Naive thymus-derived CD8-positive, alpha-beta T cell (primary cell): ENCODE results near the gene TMPRSS11E. TPM values are rescaled to one million over a fixed set of nuclear protein-coding genes. Genes with fewer than 3 reads are reported as not detected.
A peak's percentile ranks its signal among the peaks of the same experiment; 100 is the strongest.

ENCODE experiments used
- ATAC-seq, 2 donors: fragments of 150-1000 bp; cut with Tn5 transposase in 1 of 2; sonication (Bioruptor Pico), chemical (Tn5 transposase) in 1 of 2; 1 replicate in 1 of 2; 2 replicates in 1 of 2; pipeline ENCODE4 v1.10.0; 2021; ENCODE audit warnings: mild to moderate bottlenecking in 2 of 2, moderate library complexity in 2 of 2
- POLR2A ChIA-PET: fragments of 350-600 bp; sonication (Branson Sonifier 250); formaldehyde crosslinking; loops from one replicate; lab custom pipeline; 2021; ENCODE audit warnings: antibody characterized with exemption; lab: Charles Lee
- DNase-seq, 10 donors: peaks; one replicate each; pipeline versions ENCODE4 v3.0.0 to v3.0.0-alpha.2; 2020 to 2022
- H3K27ac Mint-ChIP-seq, 10 donors: one replicate each; pipeline ENCODE4 v1.8.0; 2020 to 2022; ENCODE audit warnings: mild to moderate bottlenecking in 10 of 10, mixed read lengths in 10 of 10, moderate library complexity in 4 of 10, inconsistent platforms in 1 of 10
- H3K27me3 Mint-ChIP-seq, 5 donors: one replicate each; pipeline ENCODE4 v1.8.0; 2021 to 2022; ENCODE audit warnings: mixed read lengths in 5 of 5
- H3K36me3 Mint-ChIP-seq, 3 donors: one replicate each; pipeline ENCODE4 v1.8.0; 2020 to 2022; ENCODE audit warnings: mixed read lengths in 3 of 3, mild to moderate bottlenecking in 2 of 3, inconsistent platforms in 1 of 3
- H3K4me1 Mint-ChIP-seq, 4 donors: one replicate each; pipeline ENCODE4 v1.8.0; 2021 to 2022; ENCODE audit warnings: mixed read lengths in 4 of 4
- H3K4me3 Mint-ChIP-seq, 10 donors: one replicate each; pipeline ENCODE4 v1.8.0; 2020 to 2022; ENCODE audit warnings: mild to moderate bottlenecking in 10 of 10, mixed read lengths in 10 of 10, moderate library complexity in 6 of 10, inconsistent platforms in 1 of 10
- H3K9me3 Mint-ChIP-seq, 9 donors: one replicate each; pipeline ENCODE4 v1.8.0; 2020 to 2022; ENCODE audit warnings: mixed read lengths in 9 of 9, mild to moderate bottlenecking in 3 of 9, inconsistent platforms in 1 of 9, moderate library complexity in 1 of 9
- polyA plus RNA-seq, 3 donors: library from polyadenylated mRNA; unstranded; fragments of 300-500 nt; fragmentation: Illumina TruSeq; gene quantifications; one replicate each; pipeline ENCODE4 v1.2.3, GENCODE V29; 2021
- total RNA-seq, 8 experiments: library from RNA in 2 of 8; stranded (reverse) in 2 of 8; gene quantifications; one replicate each; pipeline ENCODE4 v1.2.3 and lab custom pipeline; 2021 to 2026

The TMPRSS11E gene
- total and polyA plus RNA-seq, 5 experiments from 2014 or later, result 0.40 TPM; not detected in 4

- no peak overlapping the region for H3K27ac Mint-ChIP-seq
- POLR2A ChIA-PET, result no interaction called here
- H3K27me3 Mint-ChIP-seq, result no peaks in the 10 kb centered on the region
- H3K36me3 Mint-ChIP-seq, result peaks cover 0 to 11% (median 0%) of the 10 kb centered on the region in 3 donors
- ATAC-seq (no peak), DNase-seq (no peak)
- peaks cover 0 to 7% (median 5%) of the 10 kb centered on the region in 4 donors for H3K4me1 Mint-ChIP-seq
- peaks cover 0 to 11% (median 3%) of the 10 kb centered on the region in 9 donors for H3K9me3 Mint-ChIP-seq
- no peak overlapping the region for H3K4me3 Mint-ChIP-seq
Measured at GRCh38 chr4:68426516-68426915, 20.7 kb upstream of the TMPRSS11E start.

- POLR2A ChIA-PET, result no interaction called here
- peaks cover 8 to 14% (median 10%) of the 10 kb centered on the region in 4 donors for H3K4me1 Mint-ChIP-seq
- H3K4me3 Mint-ChIP-seq, result peak overlapping the region in 1 of 10 donors; percentile 29
- H3K36me3 Mint-ChIP-seq, result peaks cover 0 to 2% (median 0%) of the 10 kb centered on the region in 3 donors
- ATAC-seq (no peak), DNase-seq (no peak)
- H3K9me3 Mint-ChIP-seq, result peaks cover 0 to 10% (median 0%) of the 10 kb centered on the region in 9 donors
- no peaks in the 10 kb centered on the region for H3K27me3 Mint-ChIP-seq
- H3K27ac Mint-ChIP-seq, result peak overlapping the region in 1 of 10 donors; percentile 30
Measured at GRCh38 chr4:68430337-68430736, 16.9 kb upstream of the TMPRSS11E start.

GRCh38 chr4:68432320-68432719 lies 14.9 kb upstream of the TMPRSS11E start:
- Mint-ChIP-seq H3K36me3 (peaks cover 0 to 2% (median 0%) of the 10 kb centered on the region in 3 donors), H3K27me3 (no peaks in the 10 kb centered on the region), H3K4me1 (peaks cover 15 to 34% (median 27%) of the 10 kb centered on the region in 4 donors), H3K9me3 (peaks cover 0 to 7% (median 0%) of the 10 kb centered on the region in 9 donors), H3K27ac (no peak overlapping the region), H3K4me3 (no peak overlapping the region)
- POLR2A ChIA-PET, result no interaction called here
- ATAC-seq, result no peak
- DNase-seq, result no peak

GRCh38 chr4:68433582-68433981 lies 13.7 kb upstream of the TMPRSS11E start:
- peaks cover 10 to 36% (median 33%) of the 10 kb centered on the region in 4 donors for H3K4me1 Mint-ChIP-seq
- H3K4me3 Mint-ChIP-seq, result peak overlapping the region in 1 of 10 donors; percentile 36
- DNase-seq (no peak), ATAC-seq (no peak)
- POLR2A ChIA-PET, result no interaction called here
- peaks cover 0 to 2% (median 0%) of the 10 kb centered on the region in 3 donors for H3K36me3 Mint-ChIP-seq
- no peak overlapping the region for H3K27ac Mint-ChIP-seq
- peaks cover 0 to 7% (median 0%) of the 10 kb centered on the region in 9 donors for H3K9me3 Mint-ChIP-seq
- H3K27me3 Mint-ChIP-seq, result no peaks in the 10 kb centered on the region

GRCh38 chr4:68434277-68434676 lies 13.0 kb upstream of the TMPRSS11E start:
- POLR2A ChIA-PET, result no interaction called here
- DNase-seq (no peak), ATAC-seq (no peak)
- Mint-ChIP-seq H3K4me1 (peaks cover 11 to 38% (median 34%) of the 10 kb centered on the region in 4 donors), H3K4me3 (peak overlapping the region in 1 of 10 donors; percentile 15), H3K27ac (peak overlapping the region in 1 of 10 donors; percentile 41), H3K9me3 (peaks cover 0 to 7% (median 0%) of the 10 kb centered on the region in 9 donors), H3K36me3 (peaks cover 0 to 2% (median 0%) of the 10 kb centered on the region in 3 donors), H3K27me3 (no peaks in the 10 kb centered on the region)

GRCh38 chr4:68434836-68435235 lies 12.4 kb upstream of the TMPRSS11E start:
- DNase-seq, result no peak
- H3K36me3 Mint-ChIP-seq, result peaks cover 0 to 2% (median 0%) of the 10 kb centered on the region in 3 donors
- ATAC-seq, result no peak
- H3K4me3 Mint-ChIP-seq, result peak overlapping the region in 5 of 10 donors; percentile 4 to 86 (median 41)
- no peaks in the 10 kb centered on the region for H3K27me3 Mint-ChIP-seq
- POLR2A ChIA-PET, result no interaction called here
- peaks cover 0 to 7% (median 0%) of the 10 kb centered on the region in 9 donors for H3K9me3 Mint-ChIP-seq
- H3K27ac Mint-ChIP-seq, result peak overlapping the region in 4 of 10 donors; percentile 48 to 90 (median 66)
- H3K4me1 Mint-ChIP-seq, result peaks cover 11 to 42% (median 36%) of the 10 kb centered on the region in 4 donors

GRCh38 chr4:68445111-68445510 lies 2.2 kb upstream of the TMPRSS11E start:
- Mint-ChIP-seq H3K4me3 (no peak overlapping the region), H3K9me3 (no peaks in the 10 kb centered on the region), H3K4me1 (peaks cover 13 to 42% (median 37%) of the 10 kb centered on the region in 4 donors), H3K27me3 (peaks cover 0 to 2% (median 0%) of the 10 kb centered on the region in 5 donors), H3K27ac (no peak overlapping the region), H3K36me3 (no peaks in the 10 kb centered on the region)
- ATAC-seq, result no peak
- no peak for DNase-seq
- POLR2A ChIA-PET, result no interaction called here

- no peaks in the 10 kb centered on the region for H3K36me3 Mint-ChIP-seq
- peaks cover 0 to 2% (median 0%) of the 10 kb centered on the region in 5 donors for H3K27me3 Mint-ChIP-seq
- H3K4me1 Mint-ChIP-seq, result peaks cover 11 to 37% (median 28%) of the 10 kb centered on the region in 4 donors
- DNase-seq, result no peak
- peak overlapping the region in 1 of 10 donors; percentile 23 for H3K4me3 Mint-ChIP-seq
- no peaks in the 10 kb centered on the region for H3K9me3 Mint-ChIP-seq
- POLR2A ChIA-PET, result no interaction called here
- H3K27ac Mint-ChIP-seq, result no peak overlapping the region
- peak; percentile 25 to 50 for ATAC-seq
Measured at GRCh38 chr4:68451246-68452211, 4.3 kb downstream of the TMPRSS11E start.

GRCh38 chr4:68460085-68460484 lies 12.8 kb downstream of the TMPRSS11E start:
- Mint-ChIP-seq H3K4me3 (no peak overlapping the region), H3K27me3 (peaks cover 0 to 2% (median 0%) of the 10 kb centered on the region in 5 donors), H3K27ac (no peak overlapping the region), H3K4me1 (peaks cover 3 to 14% (median 6%) of the 10 kb centered on the region in 4 donors), H3K9me3 (peaks cover 0 to 2% (median 0%) of the 10 kb centered on the region in 9 donors), H3K36me3 (no peaks in the 10 kb centered on the region)
- POLR2A ChIA-PET, result no interaction called here
- ATAC-seq (no peak), DNase-seq (no peak)

GRCh38 chr4:68461790-68462189 lies 14.5 kb downstream of the TMPRSS11E start:
- H3K27me3 Mint-ChIP-seq, result peaks cover 0 to 2% (median 0%) of the 10 kb centered on the region in 5 donors
- H3K9me3 Mint-ChIP-seq, result peaks cover 0 to 2% (median 0%) of the 10 kb centered on the region in 9 donors
- H3K4me3 Mint-ChIP-seq, result no peak overlapping the region
- POLR2A ChIA-PET, result interaction anchor here (0.9 kb wide), 1 partner anchor 9 kb away, joined by 3 read pairs; no protein-coding TSS in a partner anchor
- no peak overlapping the region for H3K27ac Mint-ChIP-seq
- DNase-seq (no peak), ATAC-seq (no peak)
- H3K4me1 Mint-ChIP-seq, result peaks cover 0 to 11% (median 2%) of the 10 kb centered on the region in 4 donors
- no peaks in the 10 kb centered on the region for H3K36me3 Mint-ChIP-seq

- Mint-ChIP-seq H3K27me3 (peaks cover 0 to 2% (median 0%) of the 10 kb centered on the region in 5 donors), H3K4me1 (peaks cover 0 to 8% (median 3%) of the 10 kb centered on the region in 4 donors), H3K4me3 (no peak overlapping the region), H3K9me3 (no peaks in the 10 kb centered on the region), H3K36me3 (no peaks in the 10 kb centered on the region), H3K27ac (no peak overlapping the region)
- POLR2A ChIA-PET, result no interaction called here
- DNase-seq (no peak), ATAC-seq (no peak)
Measured at GRCh38 chr4:68462691-68463090, 15.4 kb downstream of the TMPRSS11E start.

- Mint-ChIP-seq H3K27me3 (peaks cover 0 to 2% (median 0%) of the 10 kb centered on the region in 5 donors), H3K27ac (no peak overlapping the region), H3K36me3 (no peaks in the 10 kb centered on the region), H3K9me3 (no peaks in the 10 kb centered on the region), H3K4me1 (peaks cover 0 to 8% (median 3%) of the 10 kb centered on the region in 4 donors), H3K4me3 (no peak overlapping the region)
- DNase-seq (no peak), ATAC-seq (no peak)
- POLR2A ChIA-PET, result no interaction called here
Measured at GRCh38 chr4:68463796-68464195, 16.5 kb downstream of the TMPRSS11E start.

GRCh38 chr4:68465058-68465457 lies 17.8 kb downstream of the TMPRSS11E start:
- peak overlapping the region in 2 of 10 donors; percentile 4 to 19 for H3K27ac Mint-ChIP-seq
- no peaks in the 10 kb centered on the region for H3K36me3 Mint-ChIP-seq
- peaks cover 3 to 16% (median 12%) of the 10 kb centered on the region in 4 donors for H3K4me1 Mint-ChIP-seq
- POLR2A ChIA-PET, result no interaction called here
- ATAC-seq, result no peak
- peaks cover 0 to 1% (median 0%) of the 10 kb centered on the region in 9 donors for H3K9me3 Mint-ChIP-seq
- DNase-seq, result no peak
- no peaks in the 10 kb centered on the region for H3K27me3 Mint-ChIP-seq
- no peak overlapping the region for H3K4me3 Mint-ChIP-seq
